ENCODE results near the gene KCNJ9. TPM values are rescaled to one million over a fixed set of nuclear protein-coding genes. Genes with fewer than 3 reads are reported as not detected.

Gene KCNJ9
- total and polyA plus RNA-seq, 2 of the 13 experiments (the other 11 are each of a cell fraction or from before 2014, with no cell fraction given), result not detected

GRCh38 chr1:160101037-160101716, 19.8 kb downstream of the KCNJ9 start (continued):
- TF ChIP-seq ATF2 (CRISPR knock-in tag; IDR thresholded peaks at IDR 0.05) (peak; percentile 61; the same call in 1 of the 2 replicates), SAP130 (CRISPR knock-in tag; IDR thresholded peaks at IDR 0.05; ENCODE audit: low read depth) (peak; percentile 80), RARA (CRISPR knock-in tag; IDR thresholded peaks at IDR 0.05) (peak; percentile 40; the same call in 1 of the 2 replicates), TRAFD1 (CRISPR knock-in tag; IDR thresholded peaks at IDR 0.05; ENCODE audit: borderline replicate concordance) (no peak), PRDM10 (CRISPR knock-in tag; IDR thresholded peaks at IDR 0.05; ENCODE audit: low read depth) (no peak), ZNF777 (CRISPR knock-in tag; IDR thresholded peaks at IDR 0.05) (no peak), GATAD1 (CRISPR knock-in tag; IDR thresholded peaks at IDR 0.05) (peak; percentile 61; the same call in 1 of the 2 replicates), MIXL1 (CRISPR knock-in tag; IDR thresholded peaks at IDR 0.05) (0 out of 2 replicates have a peak, but pooled peaks have one; percentile 15), NCOA2 (CRISPR knock-in tag; IDR thresholded peaks at IDR 0.05) (no peak), HHEX (CRISPR knock-in tag; IDR thresholded peaks at IDR 0.05) (0 out of 2 replicates have a peak, but pooled peaks have one; percentile 4), ZNF441 (CRISPR knock-in tag; IDR thresholded peaks at IDR 0.05; ENCODE audit: borderline replicate concordance) (no peak), PAF1 (CRISPR knock-in tag; IDR thresholded peaks at IDR 0.05) (no peak), CHD4 (IDR thresholded peaks at IDR 0.05; ENCODE audit: borderline replicate concordance, low read length) (no peak), ERF (CRISPR knock-in tag; IDR thresholded peaks at IDR 0.05) (peak; percentile 62; the same call in 1 of the 2 replicates), MAFG (CRISPR knock-in tag; IDR thresholded peaks at IDR 0.05) (no peak), FOXK2 (IDR thresholded peaks at IDR 0.05) (no peak), ZFP91 (CRISPR knock-in tag; IDR thresholded peaks at IDR 0.05; ENCODE audit: borderline replicate concordance) (no peak; the same call in 1 of the 2 replicates), PLRG1 (conservative IDR thresholded peaks at IDR 0.05) (no peak)
